Measurements from ENCODE around the gene EDDM13.

GRCh38 chr19:56315077-56315828, 42.7 kb downstream of the EDDM13 start:
- TF ChIP-seq, protein P1, sequence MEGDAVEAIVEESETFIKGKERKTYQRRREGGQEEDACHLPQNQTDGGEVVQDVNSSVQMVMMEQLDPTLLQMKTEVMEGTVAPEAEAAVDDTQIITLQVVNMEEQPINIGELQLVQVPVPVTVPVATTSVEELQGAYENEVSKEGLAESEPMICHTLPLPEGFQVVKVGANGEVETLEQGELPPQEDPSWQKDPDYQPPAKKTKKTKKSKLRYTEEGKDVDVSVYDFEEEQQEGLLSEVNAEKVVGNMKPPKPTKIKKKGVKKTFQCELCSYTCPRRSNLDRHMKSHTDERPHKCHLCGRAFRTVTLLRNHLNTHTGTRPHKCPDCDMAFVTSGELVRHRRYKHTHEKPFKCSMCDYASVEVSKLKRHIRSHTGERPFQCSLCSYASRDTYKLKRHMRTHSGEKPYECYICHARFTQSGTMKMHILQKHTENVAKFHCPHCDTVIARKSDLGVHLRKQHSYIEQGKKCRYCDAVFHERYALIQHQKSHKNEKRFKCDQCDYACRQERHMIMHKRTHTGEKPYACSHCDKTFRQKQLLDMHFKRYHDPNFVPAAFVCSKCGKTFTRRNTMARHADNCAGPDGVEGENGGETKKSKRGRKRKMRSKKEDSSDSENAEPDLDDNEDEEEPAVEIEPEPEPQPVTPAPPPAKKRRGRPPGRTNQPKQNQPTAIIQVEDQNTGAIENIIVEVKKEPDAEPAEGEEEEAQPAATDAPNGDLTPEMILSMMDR (IDR thresholded peaks at IDR 0.05), result no peak
- TF ChIP-seq POLR2A (IDR thresholded peaks at IDR 0.05), result peak; percentile 62

Data from ovary (tissue), 3 donors.